HG03135 (cell line): Measurements from ENCODE around the gene PAX8.

Source experiments
- ATAC-seq: cut with Tn5 transposase; IDR thresholded peaks from one replicate; pipeline ENCODE4 v1.9.1; 2021; ENCODE audit warnings: mild to moderate bottlenecking, moderate library complexity; ENCODE audit not compliant: unreplicated experiment

Gene PAX8

DNA sequence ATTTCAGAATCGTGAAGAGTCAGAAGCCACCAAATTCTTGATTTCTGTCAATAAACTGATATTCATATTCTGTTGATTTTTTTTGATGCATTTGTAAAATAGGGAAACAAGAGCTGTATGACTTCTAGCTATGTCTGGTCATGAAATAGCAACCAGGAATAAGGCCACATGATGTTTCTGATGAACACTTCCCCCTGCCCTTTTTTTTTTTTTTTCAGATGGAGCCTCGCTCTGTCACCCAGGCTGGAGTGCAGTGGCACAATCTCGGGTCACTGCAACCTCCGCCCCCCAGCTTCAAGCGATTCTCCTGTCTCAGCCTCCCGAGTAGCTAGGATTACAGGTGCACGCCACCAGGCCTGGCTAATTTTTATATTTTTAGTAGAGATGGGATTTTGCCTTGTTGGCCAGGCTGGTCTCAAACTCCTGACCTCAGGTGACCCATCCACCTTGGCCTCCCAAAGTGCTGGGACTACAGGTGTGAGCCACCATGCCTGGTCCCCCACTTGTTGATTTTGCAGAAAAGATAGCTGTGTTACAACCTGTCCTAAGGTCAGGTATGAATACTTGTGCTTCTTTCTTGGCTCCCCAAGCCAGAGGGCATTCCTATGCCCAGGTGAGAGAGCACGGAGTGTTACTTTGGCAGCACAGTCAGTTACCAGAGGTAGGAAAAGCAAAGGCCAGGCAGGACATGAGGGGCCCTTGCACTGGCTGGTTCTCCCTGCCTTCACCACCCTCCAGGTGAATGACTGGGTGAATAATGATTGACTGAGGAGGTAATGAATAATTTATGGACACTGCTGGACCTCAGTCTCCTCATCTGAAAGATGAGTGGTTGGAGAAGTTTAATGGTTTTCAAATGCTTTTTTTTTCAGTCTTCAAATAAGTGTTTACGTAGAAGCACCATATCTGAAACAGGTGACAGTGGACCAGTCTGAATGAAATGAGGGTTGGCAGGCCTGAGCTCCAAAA is 39.6 kb downstream of the PAX8 start:
- ATAC-seq: no peak

DNA sequence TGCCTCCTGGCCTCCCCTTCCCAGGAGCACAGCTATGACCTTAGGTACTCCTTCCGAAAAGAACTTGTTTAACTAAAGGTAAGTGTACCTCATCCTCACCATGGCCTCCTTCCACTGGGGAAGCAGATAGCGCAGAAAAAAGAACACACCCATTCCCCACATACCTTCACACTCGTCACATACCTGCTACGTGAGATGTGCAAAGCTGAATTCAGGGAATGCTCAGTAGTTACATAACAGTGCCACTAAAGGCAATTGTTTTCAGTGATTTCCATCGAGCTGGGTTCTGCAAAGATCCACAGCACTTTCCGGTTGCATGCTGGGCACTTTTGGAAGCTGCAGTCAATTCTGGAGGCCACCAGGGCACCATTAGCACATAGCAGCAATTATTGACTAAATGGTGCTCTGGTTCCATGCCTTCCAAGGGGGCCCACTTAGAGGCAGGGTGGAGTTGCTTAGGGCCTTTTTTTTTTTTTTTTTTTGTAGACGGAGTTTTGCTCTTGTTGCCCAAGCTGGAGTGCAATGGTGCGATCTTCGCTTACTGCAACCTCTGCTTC is 41.0 kb downstream of the PAX8 start:
- no peak for ATAC-seq

DNA sequence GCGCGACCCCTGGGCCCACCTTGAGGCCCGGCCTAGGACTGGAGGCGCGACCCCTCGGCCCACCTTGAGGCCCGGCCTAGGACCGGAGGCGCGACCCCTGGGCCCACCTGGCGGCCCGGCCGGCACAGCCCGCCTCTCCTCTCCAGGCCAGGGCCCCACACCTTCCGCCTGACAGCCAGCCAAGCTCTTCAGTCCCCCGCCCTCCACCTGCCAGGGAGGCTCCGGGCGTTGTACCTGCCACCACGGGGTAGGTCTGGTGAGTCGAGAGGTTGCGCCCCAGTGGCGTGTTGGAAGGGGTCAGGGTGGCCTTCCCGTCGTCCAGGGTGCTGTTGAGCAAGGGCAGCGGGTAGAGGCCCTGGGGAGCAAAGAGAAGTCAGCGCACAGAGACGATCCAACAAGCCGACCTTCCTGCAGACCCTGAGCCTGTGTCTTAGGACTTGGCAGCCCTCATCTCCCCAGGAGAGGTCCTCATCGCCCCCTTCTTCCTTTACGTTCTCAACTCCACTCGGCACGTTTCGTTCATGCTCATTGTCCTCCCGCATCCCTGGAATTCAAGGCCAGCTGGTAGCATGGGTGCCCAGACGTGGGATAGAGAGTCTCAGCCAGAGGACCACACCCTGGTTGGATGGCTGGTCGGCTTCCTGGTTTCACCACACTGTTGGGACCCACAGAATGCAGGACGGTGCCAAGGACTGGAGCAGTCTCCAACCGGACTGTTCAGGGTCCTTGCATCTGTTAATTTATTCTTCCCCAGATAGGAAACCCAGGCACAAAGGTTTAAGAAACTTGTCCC is 42.2 kb downstream of the PAX8 start:
- ATAC-seq: no peak

DNA sequence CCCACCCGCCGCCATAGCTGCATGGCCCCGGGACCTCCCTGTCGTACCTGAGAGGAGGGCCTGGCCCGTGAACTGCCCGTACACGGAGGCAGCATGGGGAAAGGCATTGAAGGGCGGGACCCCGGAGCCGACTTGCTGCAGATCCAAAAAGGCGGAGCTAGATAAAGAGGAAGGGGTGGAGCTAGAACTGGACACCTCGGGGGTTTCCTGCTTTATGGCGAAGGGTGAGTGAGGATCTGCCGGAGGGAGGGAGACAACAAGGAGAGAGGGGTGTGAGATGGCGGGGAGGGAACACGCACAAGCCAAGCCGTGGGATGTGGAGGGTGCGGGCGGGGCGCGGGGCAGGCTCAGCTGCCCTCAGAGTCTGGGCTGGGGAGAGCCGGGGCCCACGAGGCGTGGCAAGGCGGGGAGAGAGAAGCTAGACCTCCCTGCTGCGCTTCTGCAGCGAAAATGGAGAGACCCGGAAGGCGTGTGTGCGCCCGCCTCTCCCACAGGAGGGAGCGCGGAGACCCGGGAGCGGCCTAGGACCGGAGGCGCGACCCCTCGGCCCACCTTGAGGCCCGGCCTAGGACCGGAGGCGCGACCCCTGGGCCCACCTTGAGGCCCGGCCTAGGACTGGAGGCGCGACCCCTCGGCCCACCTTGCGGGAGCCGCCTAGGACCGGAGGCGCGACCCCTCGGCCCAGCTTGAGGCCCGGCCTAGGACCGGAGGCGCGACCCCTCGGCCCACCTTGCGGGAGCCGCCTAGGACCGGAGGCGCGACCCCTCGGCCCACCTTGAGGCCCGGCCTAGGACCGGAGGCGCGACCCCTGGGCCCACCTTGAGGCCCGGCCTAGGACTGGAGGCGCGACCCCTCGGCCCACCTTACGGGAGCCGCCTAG is 43.1 kb downstream of the PAX8 start:
- ATAC-seq: peak; percentile 72

DNA sequence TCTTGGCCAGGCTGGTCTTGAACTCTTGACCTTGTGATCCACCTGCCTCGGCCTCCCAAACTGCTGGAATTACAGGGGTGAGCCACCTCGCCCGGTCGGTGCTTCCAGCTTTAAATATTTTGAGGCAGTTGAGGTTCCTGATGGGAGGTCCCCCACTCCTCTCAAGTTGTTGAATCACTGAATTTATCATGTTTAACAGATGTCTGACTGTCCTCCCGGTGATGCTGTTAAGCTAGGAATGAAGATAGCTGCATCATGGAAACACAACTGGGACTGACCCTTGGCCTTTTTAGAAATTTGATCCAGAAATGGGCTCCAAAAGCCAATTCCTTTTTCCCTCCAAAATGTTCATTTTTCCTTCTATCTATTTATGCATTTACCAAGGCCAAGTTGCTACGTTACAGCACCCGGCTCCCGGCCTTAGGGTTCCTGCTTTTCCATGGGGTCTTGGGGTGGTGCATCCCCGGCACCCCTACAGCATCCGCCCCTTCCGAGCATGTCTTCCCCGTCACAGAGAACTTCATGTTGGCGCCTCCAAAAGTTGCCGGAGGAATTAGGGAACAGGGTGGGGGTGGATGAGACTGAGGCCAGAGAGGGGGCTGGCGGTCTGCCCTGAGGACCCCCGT is 43.9 kb downstream of the PAX8 start:
- ATAC-seq: peak; percentile 19

DNA sequence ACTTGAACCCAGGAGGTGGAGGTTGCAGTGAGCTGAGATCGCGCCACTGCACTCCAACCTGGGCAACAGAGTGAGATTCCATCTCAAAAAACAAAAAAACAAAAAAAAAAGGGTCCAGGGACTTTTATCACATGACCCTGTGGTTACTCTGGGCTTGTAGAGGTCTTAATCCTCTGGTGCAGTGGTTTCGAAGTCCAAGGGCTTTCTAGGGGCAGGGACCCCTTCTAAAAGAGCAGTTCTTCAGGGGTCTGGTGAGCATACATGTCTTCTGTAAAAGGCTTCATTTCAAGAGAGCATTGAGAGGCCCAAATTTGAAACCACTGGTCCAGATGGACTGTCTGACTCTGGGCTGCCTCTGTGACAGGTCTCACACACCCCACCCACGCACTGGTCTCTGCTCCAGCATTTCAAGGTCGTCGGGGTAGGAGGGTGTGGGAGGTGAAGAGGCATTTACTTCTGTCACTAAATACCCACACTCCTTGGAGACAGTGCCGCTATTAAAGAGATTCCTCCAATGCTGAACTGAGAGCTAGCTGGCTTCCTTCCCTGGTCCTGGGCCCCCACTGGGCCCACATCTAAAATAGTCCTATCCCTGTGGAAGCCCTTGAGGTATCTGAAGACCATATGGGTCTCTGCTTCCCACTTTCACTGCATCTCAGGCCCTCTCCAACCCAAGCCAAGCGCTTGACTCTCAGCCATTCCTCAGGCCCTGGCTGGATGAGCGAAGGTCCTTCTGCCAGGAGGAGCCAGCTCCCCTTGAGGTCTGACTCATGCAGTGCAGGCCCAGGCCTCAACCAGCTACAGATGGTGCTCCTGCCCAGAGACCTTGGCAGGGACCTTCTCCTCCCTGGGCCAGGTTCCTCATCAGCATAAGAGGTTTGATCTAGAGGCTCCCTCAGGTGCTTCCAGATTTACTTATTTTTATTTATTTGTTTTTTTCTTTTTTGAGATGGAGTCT is 44.8 kb downstream of the PAX8 start:
- ATAC-seq: no peak

DNA sequence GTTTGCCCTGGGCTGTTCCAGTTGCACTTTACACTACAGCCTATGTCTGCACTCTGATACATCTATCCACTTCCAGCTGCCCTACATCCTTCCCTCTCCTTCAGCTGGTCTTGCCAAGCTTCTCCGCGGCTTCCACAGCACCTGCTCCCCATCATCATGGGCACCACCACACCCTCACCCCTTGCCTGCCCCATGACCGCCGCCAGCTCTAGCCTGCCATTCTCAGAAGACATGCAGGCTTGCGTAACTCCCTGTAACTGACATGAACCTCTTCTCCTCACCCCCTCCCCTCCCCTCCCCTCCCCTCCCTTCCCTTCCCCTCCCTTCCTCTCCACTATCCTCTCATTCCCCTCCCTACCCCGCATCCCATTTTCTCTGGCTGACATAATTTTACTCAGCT is 46.0 kb downstream of the PAX8 start:
- ATAC-seq: no peak

DNA sequence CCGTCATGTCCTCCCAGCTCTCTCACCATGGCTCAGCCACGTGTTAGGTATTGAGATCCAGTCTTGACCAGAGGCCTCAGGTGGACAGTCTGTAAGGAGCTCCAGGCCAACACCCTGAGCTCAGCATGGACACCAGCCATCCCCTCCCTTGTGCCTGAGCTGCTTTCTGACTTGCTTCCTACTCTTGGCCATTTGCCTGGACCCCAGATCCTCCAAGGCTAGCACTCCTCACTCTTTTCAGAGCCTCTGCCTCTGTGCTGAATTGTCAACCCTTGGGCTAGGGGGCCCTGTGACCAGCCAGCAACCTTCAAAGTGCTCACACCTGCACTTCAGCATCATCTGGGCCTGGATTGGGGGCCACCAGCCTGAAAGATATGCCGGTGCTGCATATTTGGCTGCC is 46.6 kb downstream of the PAX8 start:
- no peak for ATAC-seq

DNA sequence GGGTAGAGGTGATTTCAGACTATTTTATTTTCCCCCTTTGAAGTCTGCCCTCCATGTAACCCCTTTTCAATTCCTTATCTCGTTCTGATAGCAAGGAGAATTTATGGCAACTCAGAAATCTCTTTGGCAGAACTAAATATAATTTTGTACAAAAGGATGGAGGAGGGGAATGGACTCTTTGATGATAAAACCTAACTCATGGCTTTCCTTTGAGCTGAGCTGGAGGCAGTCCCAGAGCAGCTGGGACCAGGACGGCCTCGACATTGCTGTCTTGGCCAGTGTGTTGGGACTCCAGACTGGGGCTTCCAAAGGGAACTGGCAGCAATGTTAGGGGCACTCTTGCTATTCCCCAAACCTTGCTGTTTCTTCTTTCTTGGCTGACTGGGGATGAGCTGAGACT is 47.7 kb downstream of the PAX8 start:
- no peak for ATAC-seq

DNA sequence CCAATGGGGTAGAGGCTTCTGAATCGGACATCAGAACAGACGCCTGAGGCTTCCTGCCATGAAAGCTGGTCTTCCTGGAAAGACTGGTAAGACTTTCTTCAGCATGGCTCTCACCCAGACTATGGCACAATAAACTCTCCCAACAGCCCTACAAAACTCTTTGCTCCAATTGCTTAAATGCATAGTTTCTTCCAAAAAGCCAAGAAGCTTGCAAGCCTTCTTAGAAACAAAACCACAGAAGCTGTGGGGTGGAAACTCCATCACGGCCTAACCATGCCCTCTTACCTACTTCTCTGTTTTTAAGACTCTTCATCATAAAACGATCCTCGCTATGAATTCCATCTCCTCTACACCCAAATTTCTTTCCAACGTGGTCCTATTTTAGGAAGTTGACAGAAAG is 48.2 kb downstream of the PAX8 start:
- no peak for ATAC-seq

DNA sequence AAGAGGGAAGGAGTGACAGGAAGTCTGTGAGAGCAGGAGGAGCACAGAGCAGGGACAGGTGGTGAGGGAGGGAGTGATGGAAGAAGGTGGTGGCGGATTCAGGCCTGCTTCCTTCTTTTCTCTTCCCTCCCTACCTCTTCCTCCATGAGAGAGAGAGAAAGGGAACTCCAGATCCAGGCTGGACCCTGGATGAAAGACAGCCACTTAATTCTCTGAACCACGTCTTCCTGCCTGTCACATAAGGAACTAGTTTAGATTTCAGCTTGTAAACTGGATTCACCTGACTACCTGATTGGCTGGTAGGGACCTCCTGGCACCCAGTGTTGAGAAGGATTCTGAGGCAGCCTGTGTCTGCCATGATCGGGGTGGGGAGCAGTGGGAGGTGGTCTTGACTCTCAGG is 48.9 kb downstream of the PAX8 start:
- ATAC-seq: no peak

DNA sequence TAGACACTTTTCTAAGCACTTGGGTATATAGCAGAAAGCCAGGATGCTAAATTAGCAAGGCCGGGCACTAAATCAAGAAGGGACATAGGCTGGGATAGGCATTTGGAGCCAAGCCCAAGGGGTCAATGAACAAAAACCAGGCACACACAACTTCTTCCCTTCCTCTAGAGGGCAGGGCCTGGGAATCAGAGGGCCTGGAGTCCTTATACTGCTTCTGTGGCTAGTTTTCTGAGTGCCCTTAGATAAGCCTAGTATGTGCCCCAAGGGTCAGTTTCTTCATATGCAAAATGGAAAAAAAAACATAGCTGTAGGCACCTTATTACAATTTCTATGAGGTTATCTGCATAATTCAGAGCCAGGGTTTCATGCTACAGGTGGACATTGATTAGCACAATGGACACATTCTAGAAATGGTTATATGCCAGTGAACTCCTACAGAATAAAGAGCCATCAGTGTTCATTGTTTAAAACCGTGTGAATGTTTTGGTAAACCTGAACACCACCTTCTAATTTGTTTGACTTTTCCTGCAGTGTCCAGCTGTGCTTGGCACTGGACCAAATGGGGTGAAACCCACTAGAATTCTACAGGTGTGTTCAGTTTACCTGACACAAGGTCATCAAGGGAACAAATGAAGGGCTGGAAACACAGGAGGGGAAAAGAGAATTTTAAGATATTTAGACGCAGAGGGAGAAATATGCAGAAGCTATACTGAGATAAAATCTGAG is 49.6 kb downstream of the PAX8 start:
- ATAC-seq: no peak

DNA sequence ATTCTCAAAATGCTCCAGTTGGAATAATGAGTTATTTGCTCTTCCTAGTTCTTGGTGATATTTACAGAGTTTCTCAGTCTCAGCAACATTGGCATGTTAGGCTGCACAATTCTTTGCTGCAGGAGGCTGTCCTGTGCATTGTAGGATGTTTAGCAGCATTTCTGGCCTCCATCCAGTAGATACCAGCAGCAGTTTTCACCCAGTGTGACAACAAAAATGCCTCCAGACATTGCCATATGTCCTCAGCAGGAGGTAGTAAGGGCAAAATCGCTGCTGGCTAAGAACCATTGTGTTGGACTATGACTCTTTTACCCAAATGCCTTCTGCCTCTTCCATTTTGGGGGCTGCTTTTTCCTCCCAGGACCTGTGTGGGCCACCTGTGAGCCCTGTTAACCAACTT is 50.4 kb downstream of the PAX8 start:
- no peak for ATAC-seq

DNA sequence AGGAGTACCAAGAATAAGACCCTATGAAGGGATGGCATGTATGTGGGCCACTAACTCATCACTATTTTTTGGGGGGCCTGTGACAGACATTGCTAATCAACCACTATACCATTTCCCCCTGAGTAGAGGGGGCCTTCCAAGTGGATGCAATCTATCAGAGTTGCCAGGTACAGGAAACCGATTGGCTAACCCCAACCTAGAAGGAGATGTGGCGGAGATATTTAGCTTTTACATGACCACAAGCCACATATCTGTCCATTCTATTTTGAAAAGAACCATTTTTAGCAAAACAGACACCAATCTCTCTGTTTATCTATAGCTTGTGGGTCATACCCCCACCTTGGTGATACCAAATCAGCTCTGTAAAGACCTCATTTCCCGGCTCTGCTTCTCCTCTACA is 51.0 kb downstream of the PAX8 start:
- no peak for ATAC-seq

DNA sequence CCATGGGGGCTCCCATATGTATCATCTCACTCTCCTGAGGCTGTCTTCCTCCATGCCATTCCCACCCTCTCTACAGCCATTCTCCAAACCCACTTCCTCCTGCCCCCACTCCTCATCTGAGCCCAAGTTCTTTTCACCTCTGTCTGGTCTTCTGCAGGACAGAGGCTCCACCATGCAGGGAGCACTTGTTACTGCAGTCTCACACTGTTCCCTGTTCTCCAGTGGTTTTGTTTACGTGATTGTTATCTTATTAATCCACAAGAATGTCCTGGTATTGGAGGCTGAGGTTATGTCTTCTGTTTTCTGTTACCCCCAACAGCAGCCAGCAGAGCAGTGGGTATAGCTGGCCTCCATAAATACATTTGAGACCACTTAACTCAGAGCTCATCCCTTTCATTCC is 51.4 kb downstream of the PAX8 start:
- no peak for ATAC-seq

DNA sequence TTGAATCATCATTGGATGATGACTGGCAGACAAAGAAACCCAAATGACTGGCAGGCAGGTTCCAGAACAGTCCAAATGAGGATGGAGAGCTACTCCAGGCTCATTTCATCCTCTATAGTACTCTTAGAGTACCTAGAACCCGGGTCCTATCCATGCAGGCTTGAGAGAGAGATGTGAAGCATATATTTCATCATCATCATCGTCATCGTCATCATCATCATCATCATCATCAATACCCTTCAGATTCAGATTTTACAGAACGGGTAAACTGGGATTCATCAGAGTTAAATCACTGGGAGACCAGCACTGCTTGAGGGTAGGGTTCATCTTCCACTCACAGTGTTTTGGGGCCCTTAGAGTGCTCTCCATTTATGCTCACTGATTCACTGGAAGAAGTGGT is 52.3 kb downstream of the PAX8 start:
- no peak for ATAC-seq

DNA sequence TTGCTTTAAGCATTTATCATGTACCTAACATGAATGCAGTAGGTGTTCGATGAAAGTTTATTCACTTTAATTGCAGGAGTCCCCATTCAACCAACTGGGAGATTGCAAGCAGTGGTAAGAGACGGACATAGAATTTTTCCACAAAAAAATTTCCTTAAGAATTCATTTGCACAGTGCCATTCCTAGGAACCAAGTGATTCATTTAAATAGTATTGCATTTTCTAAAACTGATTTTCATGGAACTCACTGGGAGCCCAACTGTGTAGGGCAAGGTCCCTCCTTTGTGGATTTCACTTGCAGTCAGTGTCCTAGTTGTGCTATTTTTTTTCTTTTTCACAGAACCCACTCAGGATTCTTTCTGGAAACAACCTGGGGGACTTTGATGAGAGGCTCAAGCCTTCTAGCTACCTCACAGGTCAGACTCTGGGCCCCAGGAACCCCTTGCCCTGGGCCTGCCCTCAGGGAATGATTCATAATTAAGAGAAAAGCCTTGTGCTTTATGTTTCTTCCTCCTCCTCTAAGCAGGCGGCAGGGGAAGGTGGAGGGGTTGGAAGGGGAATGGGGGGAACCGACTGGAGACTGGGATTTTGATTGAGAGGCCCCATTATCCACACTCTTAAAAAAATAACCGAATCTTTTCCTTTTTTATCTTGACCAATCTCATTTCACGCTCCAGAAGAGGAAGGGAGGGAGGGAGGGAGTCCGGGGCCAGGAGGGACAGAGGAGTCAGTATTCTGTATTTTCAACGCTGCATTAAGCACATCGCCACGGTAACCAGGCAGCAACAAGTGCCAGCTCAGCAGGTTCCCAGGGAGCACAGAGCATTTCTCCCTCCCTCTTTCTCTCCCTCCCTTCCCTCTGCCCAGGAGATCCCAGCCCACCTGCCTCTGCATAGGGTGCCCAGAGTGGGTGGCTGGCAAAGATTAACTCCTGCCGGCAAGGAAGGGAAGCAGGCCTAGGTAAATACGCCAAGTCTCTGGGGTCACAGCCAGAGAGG is 53.2 kb downstream of the PAX8 start:
- ATAC-seq: no peak
